ENCODE data around the gene METTL4.

METTL4 gene

DNA sequence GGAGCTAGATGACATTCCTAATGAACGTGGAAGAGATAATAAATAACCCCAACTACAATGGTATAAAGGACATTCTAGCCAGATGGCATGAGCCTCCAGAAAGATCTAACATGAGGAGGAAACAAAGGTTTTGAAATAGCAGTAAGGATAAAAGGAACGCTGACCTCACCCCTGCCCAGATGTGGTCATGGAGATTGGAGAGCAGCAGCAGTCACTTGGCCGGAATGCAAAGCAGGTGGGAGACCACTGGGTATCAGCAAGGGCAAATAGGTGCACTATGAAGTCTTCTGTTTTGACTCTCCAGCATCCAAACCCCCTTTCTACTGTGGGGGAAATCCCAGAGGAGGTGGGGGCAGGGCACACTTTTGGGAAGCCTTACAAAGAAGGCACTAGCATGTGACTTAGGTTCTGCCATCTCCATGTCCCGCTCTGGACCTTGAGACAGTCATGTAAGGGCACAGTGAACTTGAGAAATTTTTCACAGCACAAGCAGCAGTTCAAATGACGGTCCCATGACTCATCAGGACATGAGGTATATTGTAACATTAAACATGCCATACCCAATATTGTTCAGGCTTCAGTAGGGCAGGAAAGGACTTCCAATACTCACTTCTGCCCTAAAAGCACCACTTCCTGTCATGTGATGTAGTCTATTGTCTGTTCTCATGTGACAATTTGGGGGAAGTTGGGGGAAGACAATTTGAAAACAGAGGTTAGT is 55.2 kb downstream of the METTL4 start:
- DNase-seq = peak; percentile 73 to 90

DNA sequence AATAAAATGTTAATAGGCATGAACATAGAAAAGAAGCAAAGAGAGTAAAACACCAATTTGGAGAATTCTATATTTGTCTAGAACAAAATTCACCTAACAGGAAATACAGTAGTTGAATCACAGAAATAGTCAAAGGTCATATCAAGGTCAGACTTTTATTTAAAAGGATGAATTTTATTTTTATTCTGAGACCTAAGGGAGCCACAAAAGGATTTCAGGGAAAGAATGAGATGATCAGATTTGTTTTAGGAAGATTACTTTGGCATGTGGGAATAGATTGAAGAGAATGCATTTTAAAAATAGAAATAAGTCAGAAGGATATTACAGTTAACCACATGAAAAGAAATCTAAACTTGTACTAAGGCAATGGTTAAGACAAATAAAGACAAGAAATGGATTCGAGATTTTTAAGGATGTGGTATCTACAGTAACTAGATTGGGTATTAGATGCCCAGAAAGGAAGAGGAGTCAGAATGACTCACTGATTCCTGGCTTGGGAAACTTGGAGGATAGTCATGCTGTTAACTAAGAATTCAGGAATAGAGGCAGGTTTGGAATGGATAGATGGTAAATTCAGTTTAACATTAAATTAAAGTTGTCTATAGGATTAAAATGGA is 56.0 kb downstream of the METTL4 start:
- peak; percentile 8 to 17 for DNase-seq

DNA sequence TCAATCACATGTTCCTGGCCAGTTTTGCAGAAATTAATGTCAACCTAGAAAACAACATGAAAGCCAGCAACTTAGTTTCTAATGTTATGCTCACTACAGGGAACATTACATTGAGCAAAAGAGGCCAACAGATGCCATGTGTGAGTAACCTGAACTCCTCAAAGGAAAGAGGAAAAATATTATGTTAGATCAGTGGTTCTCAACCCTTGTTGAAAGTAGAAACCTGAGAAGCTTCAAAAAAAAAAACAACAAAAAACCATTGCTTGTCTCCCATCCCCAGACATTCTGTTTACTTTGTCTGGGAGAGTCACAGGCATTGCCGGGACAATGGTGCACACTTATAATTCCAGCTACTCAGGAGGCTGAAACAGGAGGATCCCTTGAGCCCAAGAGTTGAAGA is 57.7 kb downstream of the METTL4 start:
- no peak for DNase-seq

DNA sequence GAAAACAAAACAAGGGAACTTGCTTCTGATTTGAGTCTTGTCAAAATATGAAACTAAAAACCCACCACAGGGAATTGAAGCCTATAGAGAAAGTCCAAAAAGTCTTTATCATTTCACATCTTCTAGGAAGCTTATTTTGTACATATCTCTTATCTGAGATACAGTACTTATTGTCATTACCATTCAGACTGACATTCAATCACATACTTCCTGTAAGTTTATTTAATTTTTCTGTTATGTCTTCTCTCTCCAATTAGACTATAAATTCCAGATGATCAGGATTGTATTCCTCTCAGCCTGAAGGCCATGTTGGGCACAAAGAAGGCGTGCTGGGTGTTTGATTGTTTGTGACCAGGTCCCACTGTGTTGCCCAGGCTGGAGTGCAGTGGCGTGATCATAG is 59.2 kb downstream of the METTL4 start:
- no peak for DNase-seq

DNA sequence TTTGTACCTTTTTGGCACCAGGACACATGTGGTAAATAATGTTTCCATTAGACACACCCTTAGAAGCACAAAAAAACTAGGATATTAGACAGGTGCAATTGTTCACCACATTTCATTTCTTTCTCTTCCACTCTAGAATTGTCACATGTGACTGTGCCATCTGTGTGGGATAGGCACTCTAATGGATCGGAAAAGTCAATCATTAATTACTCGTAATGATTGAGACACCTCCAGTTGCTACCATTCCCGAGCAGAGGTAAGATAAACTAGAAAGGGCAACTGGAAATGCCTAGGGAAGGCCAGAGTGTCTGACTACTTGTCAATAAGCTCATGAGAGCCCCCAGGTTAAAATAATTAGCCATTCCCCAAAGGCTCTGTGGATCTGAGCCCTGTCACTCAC is 59.9 kb downstream of the METTL4 start:
- DNase-seq = no peak

DNA sequence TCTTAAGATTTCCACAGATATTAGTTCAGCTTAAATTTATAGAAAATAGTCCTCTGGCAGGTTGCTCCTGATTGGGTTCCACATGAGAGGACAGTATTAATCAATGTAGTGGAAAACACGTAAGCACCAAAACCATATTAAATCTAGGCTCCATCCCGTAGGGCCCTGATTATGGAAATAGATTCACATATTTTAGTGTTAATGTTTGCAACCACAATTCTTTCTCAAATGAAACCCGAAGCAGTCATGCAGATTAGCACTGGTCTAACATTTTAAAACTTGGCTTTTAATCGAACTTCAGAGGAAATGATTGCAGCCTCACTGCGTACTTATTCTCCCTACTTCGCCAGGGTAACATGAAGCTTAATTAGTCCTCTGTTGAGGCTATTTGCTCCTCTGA is 60.9 kb downstream of the METTL4 start:
- DNase-seq = no peak

DNA sequence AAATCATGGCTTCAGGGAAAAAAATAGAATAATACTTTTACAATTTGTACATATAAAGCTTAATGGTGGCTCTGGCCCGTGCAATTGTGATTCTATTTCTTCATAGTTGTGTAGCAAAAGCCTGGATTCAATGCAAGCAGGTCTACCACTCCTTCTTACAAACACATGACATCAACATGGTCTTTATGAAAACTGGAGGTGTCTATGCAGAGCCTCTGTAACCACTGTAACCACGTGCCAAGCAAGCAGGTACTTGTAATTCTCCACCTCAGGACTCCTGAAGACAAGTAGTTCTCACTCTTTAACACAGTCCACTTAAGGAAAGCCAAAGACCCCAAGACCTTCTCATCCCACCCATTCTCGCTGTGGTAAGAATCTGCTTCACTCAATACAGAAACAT is 62.6 kb downstream of the METTL4 start:
- no peak for DNase-seq

DNA sequence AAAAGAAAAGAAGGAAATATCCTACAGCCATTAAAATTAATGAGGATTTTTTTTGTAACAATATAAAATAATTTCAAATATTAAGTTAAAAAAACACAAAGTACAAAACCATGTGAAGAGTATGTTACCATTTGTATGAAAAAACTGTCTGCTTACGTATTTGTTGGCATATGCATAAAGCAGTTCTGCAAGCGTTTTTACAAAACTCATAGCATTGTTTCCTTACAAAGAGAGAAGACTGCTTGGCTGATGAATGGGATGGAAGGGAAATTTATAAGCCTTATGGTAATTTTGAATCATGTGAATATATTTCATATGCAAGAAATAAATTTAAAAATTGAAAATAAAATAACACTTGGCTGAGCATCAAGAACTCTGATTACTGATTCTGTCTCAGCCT is 63.1 kb downstream of the METTL4 start:
- no peak for DNase-seq

DNA sequence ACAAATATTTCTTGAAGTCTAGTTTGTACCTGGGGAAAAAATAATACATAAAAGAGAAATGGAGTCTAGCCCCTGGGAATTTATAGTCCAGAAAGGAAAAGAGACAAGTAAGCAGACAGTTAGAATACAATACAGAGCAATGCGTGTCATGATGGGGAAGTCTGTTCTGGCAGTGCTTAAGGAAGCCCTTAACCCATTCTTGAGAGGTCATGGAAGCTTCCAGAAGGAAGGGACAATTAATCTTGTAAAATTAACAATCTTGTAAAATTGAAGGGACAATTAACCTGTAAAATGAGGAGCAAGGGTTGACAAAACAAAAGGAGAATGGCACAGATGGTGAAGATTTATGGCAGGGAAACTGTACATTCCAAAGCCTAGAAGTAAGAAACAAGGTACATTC is 66.7 kb downstream of the METTL4 start:
- DNase-seq = no peak

DNA sequence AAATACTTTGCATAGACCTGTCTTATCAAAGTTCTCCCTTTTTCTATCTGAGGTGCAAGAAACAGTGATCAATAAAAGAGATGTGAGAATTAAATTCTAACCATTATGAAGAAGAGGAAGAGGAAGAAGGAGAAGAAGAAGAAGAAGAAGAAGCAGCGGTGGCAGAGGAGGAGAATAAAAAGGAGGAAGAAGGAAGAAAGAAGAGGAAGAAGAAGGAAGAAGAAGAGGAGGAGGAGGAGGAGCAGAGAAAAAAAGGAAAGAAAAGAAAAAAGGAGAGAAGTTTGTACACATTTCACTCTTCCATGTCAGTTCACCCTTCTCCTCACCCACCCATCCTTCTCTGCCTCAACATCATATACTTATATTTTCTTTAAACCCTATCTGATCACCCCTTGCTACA is 68.4 kb downstream of the METTL4 start:
- no peak for DNase-seq

DNA sequence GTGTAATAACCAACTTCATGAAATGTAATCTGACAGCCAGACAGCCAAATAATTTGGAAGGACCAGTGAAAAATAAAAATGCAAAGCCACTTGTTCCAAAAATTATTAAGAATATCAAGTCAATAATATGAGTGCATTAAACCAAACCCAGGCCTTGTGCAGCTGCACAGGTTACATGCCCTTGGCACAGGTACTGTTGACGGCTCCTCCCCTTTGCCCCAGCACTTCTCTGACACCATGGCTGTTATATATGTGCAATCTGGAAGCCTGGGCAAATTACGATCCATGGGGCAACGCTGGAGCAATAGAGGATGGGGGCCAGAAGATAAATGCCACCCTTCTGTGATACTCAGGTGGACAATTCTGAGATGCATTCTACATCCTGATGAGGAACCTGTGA is 68.9 kb downstream of the METTL4 start:
- no peak for DNase-seq

DNA sequence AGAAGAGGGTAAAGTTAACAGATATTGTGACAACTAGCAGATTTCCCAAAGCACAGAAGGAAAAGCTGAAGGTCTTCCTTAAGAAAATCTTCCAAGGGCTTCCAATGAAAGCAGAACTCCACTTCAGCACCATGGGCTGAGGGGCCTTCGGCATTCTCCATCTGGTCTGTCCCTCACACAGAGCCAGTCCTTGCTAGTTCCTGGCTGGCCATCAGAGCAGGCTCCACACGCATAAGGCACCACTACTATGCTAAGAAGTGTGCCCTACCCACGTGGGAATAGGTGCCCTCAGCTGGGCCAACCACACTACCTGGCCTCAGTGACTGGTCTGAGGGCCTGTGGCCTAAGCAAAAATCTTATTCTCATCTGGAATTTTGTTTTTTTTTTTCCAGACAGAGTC is 73.5 kb downstream of the METTL4 start:
- no peak for DNase-seq

DNA sequence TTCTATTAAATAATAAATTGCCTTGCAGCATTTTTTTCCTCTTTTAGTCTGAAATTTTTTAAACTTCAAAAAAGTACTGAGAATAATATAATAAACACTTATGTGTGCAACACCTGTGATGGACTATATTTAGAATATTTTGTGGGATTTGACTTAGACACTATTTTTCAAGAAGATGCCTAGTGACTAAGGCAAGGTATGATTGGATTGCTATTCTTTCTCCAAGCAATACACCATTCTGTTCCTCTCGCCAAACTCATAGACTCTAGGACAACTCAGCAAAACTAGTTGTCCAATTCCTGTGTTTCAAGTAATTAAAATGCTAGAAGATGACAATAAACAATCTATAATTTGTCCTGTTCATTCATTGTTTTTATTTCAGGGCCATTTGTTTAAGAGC is 75.9 kb downstream of the METTL4 start:
- no peak for DNase-seq

DNA sequence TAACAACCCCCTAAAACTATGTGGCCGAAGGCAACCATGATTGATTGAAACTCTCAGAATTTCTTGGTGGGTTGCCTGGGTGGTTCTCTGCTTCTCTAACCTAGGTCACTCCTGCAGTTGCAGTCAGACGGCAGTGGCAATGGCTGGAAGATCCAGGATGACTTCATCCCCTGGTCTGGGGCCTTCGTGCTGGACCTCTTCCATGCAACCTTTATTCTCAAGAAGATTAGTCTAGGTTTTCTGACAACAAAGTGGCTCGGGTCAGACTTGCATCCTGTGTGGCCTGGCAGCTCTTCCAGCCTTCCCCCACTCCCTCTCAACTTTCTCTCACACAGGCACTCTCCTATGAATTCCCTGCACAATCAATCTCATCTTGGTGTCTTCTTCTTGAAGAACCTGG is 76.4 kb downstream of the METTL4 start:
- no peak for DNase-seq

Measured in inflammatory macrophage treated with lipopolysaccharide for 1 hour (primary cell).